GM12878 (cell line): ENCODE data around the gene ARHGAP26.

Experiments used
- CTCF ChIP-seq, 3 experiments: IDR thresholded peaks in 2 of 3; conservative IDR thresholded peaks in 1 of 3; 2 replicates each; pipeline ENCODE4 v1.5.1; 2011; ENCODE audit warnings: low read depth in 3 of 3, low read length in 3 of 3, mild to moderate bottlenecking in 3 of 3, control low read depth in 2 of 3, moderate library complexity in 2 of 3, inconsistent platforms in 1 of 3, mixed read lengths in 1 of 3; ENCODE audit not compliant: control insufficient read depth in 2 of 3, insufficient read depth in 1 of 3; ENCODE audit errors: extremely low read depth in 1 of 3
- HDGF ChIP-seq: fragments of 450-650 bp; IDR thresholded peaks from 2 replicates; pipeline ENCODE4 v1.6.1; 2016; ENCODE audit warnings: antibody characterized with exemption
- JUND ChIP-seq: IDR thresholded peaks from 2 replicates; pipeline ENCODE4 v1.6.1; 2012; ENCODE audit warnings: low read depth, mild to moderate bottlenecking, low read length, improper control_type of control experiment, moderate library complexity
- MLLT1 ChIP-seq: fragments of 450-650 bp; IDR thresholded peaks from 2 replicates; pipeline ENCODE4 v1.6.1; 2016; ENCODE audit warnings: mild to moderate bottlenecking
- TF ChIP-seq, protein P1 (sequence below): fragments of 450-650 bp; IDR thresholded peaks from 2 replicates; pipeline ENCODE4 v1.6.1; 2017; ENCODE audit warnings: mild to moderate bottlenecking

DNA sequence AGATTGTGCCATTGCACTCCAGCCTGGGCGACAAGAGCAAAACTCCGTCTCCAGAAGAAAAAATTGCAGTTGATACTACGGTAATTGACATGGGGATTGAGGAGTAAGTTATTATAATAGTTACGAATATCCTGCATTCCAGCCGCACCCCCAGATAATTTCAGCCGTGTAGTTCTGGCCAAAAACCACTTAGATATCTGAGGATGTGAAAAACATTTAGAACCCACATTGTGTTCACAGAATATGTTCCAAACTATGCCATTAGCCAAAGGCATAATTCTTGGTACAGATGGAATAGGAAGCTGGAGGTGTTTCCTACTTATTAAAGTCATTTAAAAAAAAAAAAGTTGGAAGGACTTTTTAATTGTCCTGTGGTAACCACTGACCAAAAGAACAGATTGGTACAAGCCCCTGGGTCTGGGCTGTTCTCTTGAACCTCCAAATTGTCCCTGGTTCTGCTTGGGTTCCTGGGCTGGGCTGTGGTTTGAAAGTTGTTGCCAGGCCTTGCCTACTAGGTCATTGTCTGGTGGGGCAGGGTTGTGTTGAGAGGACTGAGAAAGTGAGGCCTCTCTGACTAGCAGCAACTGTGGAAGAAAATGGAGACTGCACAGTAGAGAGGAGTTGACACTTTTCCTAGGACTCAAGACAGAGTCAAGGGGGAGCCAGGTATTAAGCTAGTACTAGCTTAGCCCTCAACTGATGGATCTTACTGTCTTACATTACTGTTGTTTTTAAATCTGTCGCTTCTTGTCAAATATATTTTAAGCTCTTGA is 434.5 kb downstream of the ARHGAP26 start:
- TF ChIP-seq CTCF (IDR thresholded peaks at IDR 0.05 in 2 of 3, conservative IDR thresholded peaks at IDR 0.05 in 1 of 3; ENCODE audit: control insufficient read depth in 2 of 3, extremely low read depth in 1 of 3, insufficient read depth in 1 of 3, low read depth in 3 of 3, low read length in 3 of 3) (no peak), JUND (no peak), HDGF (no peak), MLLT1 (no peak)
- TF ChIP-seq, protein P1, sequence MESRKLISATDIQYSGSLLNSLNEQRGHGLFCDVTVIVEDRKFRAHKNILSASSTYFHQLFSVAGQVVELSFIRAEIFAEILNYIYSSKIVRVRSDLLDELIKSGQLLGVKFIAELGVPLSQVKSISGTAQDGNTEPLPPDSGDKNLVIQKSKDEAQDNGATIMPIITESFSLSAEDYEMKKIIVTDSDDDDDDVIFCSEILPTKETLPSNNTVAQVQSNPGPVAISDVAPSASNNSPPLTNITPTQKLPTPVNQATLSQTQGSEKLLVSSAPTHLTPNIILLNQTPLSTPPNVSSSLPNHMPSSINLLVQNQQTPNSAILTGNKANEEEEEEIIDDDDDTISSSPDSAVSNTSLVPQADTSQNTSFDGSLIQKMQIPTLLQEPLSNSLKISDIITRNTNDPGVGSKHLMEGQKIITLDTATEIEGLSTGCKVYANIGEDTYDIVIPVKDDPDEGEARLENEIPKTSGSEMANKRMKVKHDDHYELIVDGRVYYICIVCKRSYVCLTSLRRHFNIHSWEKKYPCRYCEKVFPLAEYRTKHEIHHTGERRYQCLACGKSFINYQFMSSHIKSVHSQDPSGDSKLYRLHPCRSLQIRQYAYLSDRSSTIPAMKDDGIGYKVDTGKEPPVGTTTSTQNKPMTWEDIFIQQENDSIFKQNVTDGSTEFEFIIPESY: no peak
